ENCODE results near the gene JMJD1C.

DNA sequence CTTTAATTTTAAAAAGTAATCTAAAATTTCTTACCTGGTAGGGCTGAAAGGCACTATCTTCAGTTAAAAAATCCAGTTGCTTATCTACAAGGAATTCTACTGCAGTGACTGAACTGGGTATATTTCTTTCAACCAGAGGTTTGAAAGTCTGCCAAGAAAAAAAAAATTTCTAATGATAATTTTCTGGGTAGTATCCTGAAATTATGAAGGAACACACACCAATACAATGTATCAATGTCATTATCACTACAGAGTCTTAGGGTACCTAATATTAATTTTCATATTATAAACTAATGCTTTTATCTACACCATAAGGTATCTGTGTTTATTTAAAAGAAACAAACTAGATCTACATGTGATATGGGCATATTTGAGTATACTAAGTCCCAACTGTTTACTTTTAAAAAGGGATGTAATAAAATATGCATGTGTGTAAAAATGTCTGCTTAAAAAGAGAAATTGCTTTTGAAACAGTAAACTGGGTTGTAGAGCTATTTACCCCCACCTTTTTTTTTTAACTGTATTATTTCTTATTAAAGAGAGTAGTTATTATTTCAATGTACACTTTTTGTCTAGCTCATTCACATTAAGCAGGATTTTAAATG, 201.1 kb downstream of the JMJD1C start:
- no peak for TF ChIP-seq POLR2A (IDR thresholded peaks at IDR 0.05)
- TF ChIP-seq, protein P1, sequence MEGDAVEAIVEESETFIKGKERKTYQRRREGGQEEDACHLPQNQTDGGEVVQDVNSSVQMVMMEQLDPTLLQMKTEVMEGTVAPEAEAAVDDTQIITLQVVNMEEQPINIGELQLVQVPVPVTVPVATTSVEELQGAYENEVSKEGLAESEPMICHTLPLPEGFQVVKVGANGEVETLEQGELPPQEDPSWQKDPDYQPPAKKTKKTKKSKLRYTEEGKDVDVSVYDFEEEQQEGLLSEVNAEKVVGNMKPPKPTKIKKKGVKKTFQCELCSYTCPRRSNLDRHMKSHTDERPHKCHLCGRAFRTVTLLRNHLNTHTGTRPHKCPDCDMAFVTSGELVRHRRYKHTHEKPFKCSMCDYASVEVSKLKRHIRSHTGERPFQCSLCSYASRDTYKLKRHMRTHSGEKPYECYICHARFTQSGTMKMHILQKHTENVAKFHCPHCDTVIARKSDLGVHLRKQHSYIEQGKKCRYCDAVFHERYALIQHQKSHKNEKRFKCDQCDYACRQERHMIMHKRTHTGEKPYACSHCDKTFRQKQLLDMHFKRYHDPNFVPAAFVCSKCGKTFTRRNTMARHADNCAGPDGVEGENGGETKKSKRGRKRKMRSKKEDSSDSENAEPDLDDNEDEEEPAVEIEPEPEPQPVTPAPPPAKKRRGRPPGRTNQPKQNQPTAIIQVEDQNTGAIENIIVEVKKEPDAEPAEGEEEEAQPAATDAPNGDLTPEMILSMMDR (IDR thresholded peaks at IDR 0.05) = no peak
